Panc1 (cell line): ENCODE measurements around the gene CDC5L.

Experiments used
- POLR2AphosphoS5 ChIP-seq: IDR thresholded peaks from 2 replicates; pipeline ENCODE4 v1.6.1; 2012; ENCODE audit warnings: mild to moderate bottlenecking, low read depth, low read length, moderate library complexity
- TF ChIP-seq, protein P1 (sequence below): fragments of 450-650 bp; IDR thresholded peaks from 2 replicates; pipeline ENCODE4 v1.5.1; 2017; ENCODE audit warnings: mild to moderate bottlenecking
- TF ChIP-seq, protein P2 (sequence below), 2 experiments: IDR thresholded peaks; 2 replicates each; pipeline ENCODE4 v1.6.1; 2011 to 2012; ENCODE audit warnings: low read depth in 2 of 2, control low read depth in 1 of 2, low read length in 1 of 2, mild to moderate bottlenecking in 1 of 2, moderate library complexity in 1 of 2; ENCODE audit not compliant: insufficient read depth in 1 of 2

DNA sequence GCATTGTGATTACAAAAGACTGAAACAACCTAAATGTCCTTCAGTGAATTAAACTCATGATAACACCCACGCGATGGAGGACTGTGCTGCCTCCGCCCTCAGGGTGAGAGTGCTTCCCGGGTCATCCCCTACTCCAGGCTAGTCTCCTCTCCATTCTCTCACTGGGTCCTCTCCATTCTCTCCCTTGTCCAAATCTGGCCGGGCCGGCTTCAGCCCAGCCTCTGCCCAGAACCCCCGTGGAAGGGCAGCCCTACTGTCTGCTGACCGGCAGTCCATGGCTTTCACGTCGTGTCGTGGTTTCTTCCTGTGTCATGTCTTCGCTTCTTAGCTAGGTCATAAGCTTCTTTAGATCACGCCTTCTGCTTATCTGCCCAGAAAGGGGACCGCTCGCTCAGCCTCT lies 74.8 kb downstream of the CDC5L start:
- TF ChIP-seq, protein P1, sequence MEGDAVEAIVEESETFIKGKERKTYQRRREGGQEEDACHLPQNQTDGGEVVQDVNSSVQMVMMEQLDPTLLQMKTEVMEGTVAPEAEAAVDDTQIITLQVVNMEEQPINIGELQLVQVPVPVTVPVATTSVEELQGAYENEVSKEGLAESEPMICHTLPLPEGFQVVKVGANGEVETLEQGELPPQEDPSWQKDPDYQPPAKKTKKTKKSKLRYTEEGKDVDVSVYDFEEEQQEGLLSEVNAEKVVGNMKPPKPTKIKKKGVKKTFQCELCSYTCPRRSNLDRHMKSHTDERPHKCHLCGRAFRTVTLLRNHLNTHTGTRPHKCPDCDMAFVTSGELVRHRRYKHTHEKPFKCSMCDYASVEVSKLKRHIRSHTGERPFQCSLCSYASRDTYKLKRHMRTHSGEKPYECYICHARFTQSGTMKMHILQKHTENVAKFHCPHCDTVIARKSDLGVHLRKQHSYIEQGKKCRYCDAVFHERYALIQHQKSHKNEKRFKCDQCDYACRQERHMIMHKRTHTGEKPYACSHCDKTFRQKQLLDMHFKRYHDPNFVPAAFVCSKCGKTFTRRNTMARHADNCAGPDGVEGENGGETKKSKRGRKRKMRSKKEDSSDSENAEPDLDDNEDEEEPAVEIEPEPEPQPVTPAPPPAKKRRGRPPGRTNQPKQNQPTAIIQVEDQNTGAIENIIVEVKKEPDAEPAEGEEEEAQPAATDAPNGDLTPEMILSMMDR, result no peak
- TF ChIP-seq POLR2AphosphoS5, result no peak
- TF ChIP-seq, protein P2, sequence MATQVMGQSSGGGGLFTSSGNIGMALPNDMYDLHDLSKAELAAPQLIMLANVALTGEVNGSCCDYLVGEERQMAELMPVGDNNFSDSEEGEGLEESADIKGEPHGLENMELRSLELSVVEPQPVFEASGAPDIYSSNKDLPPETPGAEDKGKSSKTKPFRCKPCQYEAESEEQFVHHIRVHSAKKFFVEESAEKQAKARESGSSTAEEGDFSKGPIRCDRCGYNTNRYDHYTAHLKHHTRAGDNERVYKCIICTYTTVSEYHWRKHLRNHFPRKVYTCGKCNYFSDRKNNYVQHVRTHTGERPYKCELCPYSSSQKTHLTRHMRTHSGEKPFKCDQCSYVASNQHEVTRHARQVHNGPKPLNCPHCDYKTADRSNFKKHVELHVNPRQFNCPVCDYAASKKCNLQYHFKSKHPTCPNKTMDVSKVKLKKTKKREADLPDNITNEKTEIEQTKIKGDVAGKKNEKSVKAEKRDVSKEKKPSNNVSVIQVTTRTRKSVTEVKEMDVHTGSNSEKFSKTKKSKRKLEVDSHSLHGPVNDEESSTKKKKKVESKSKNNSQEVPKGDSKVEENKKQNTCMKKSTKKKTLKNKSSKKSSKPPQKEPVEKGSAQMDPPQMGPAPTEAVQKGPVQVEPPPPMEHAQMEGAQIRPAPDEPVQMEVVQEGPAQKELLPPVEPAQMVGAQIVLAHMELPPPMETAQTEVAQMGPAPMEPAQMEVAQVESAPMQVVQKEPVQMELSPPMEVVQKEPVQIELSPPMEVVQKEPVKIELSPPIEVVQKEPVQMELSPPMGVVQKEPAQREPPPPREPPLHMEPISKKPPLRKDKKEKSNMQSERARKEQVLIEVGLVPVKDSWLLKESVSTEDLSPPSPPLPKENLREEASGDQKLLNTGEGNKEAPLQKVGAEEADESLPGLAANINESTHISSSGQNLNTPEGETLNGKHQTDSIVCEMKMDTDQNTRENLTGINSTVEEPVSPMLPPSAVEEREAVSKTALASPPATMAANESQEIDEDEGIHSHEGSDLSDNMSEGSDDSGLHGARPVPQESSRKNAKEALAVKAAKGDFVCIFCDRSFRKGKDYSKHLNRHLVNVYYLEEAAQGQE (IDR thresholded peaks at IDR 0.05; ENCODE audit: insufficient read depth in 1 of 2, low read depth in 2 of 2, low read length in 1 of 2), result no peak
